ENCODE measurements around the gene ZNF787.
"Not testable (repeated sequence)": the region's sequence is repeated elsewhere in the genome, so short reads cannot be mapped to it uniquely, and the experiment has no call there.

Gene ZNF787

GRCh38 chr19:56101746-56102535 lies 19.2 kb downstream of the ZNF787 start:
- Histone ChIP-seq H3K27ac (no peak overlapping the region), H3K36me3 (ENCODE audit: insufficient read depth) (peaks cover 3% of the 10 kb centered on the region; the same call in 1 of the 2 replicates), H3K4me1 (ENCODE audit: low read depth, poor library complexity, severe bottlenecking) (no peaks in the 10 kb centered on the region), H3K9ac (no peak overlapping the region), H3K4me2 (no peak overlapping the region), H4K20me1 (ENCODE audit: insufficient read depth) (no peaks in the 10 kb centered on the region), H3K4me3 (IDR thresholded peaks at IDR 0.05; ENCODE audit: insufficient read depth, low read depth, low read length) (no peak overlapping the region), H3K79me2 (ENCODE audit: insufficient read depth, low read depth) (peaks cover 38% of the 10 kb centered on the region; the same call in 1 of the 2 replicates), H3K27me3 (ENCODE audit: insufficient read depth, low read depth) (no peaks in the 10 kb centered on the region), H2AFZ (ENCODE audit: low read depth) (no peak overlapping the region)
- no peak for TF ChIP-seq CTCF (conservative IDR thresholded peaks at IDR 0.05; ENCODE audit: low read depth, low read length)

- no peak overlapping the region for H3K27ac ChIP-seq
- peaks cover 3% of the 10 kb centered on the region; the same call in 1 of the 2 replicates for H3K36me3 ChIP-seq (ENCODE audit: insufficient read depth)
- no peaks in the 10 kb centered on the region for H3K4me1 ChIP-seq (ENCODE audit: low read depth, poor library complexity, severe bottlenecking)
- H4K20me1 ChIP-seq (ENCODE audit: insufficient read depth) = no peaks in the 10 kb centered on the region
- H2AFZ ChIP-seq (ENCODE audit: low read depth) = no peak overlapping the region
- H3K79me2 ChIP-seq (ENCODE audit: insufficient read depth, low read depth) = peaks cover 30% of the 10 kb centered on the region; the same call in 1 of the 2 replicates
- no peaks in the 10 kb centered on the region for H3K27me3 ChIP-seq (ENCODE audit: insufficient read depth, low read depth)
- no peak overlapping the region for H3K4me3 ChIP-seq (IDR thresholded peaks at IDR 0.05; ENCODE audit: insufficient read depth, low read depth, low read length)
- no peak overlapping the region for H3K4me2 ChIP-seq
- TF ChIP-seq CTCF (conservative IDR thresholded peaks at IDR 0.05; ENCODE audit: low read depth, low read length) = no peak
- H3K9ac ChIP-seq = no peak overlapping the region
Observed at GRCh38 chr19:56101095-56101494, 20.0 kb downstream of the ZNF787 start.

- Histone ChIP-seq H4K20me1 (ENCODE audit: insufficient read depth) (no peaks in the 10 kb centered on the region), H3K4me2 (no peak overlapping the region), H3K27me3 (ENCODE audit: insufficient read depth, low read depth) (no peaks in the 10 kb centered on the region), H2AFZ (ENCODE audit: low read depth) (no peak overlapping the region), H3K36me3 (ENCODE audit: insufficient read depth) (peaks cover 3% of the 10 kb centered on the region; the same call in 1 of the 2 replicates), H3K9ac (no peak overlapping the region), H3K4me1 (ENCODE audit: low read depth, poor library complexity, severe bottlenecking) (no peaks in the 10 kb centered on the region), H3K27ac (no peak overlapping the region), H3K79me2 (ENCODE audit: insufficient read depth, low read depth) (peaks cover 20% of the 10 kb centered on the region; the same call in 1 of the 2 replicates), H3K4me3 (IDR thresholded peaks at IDR 0.05; ENCODE audit: insufficient read depth, low read depth, low read length) (no peak overlapping the region)
- no peak for TF ChIP-seq CTCF (conservative IDR thresholded peaks at IDR 0.05; ENCODE audit: low read depth, low read length)
Observed at GRCh38 chr19:56099638-56100539, 21.2 kb downstream of the ZNF787 start.

GRCh38 chr19:56098731-56099568 lies 22.1 kb downstream of the ZNF787 start:
- Histone ChIP-seq H3K27ac (no peak overlapping the region), H4K20me1 (ENCODE audit: insufficient read depth) (no peaks in the 10 kb centered on the region), H3K4me2 (no peak overlapping the region), H2AFZ (ENCODE audit: low read depth) (no peak overlapping the region), H3K79me2 (ENCODE audit: insufficient read depth, low read depth) (peaks cover 14% of the 10 kb centered on the region; the same call in 1 of the 2 replicates), H3K36me3 (ENCODE audit: insufficient read depth) (peaks cover 3% of the 10 kb centered on the region; the same call in 1 of the 2 replicates), H3K4me3 (IDR thresholded peaks at IDR 0.05; ENCODE audit: insufficient read depth, low read depth, low read length) (no peak overlapping the region), H3K27me3 (ENCODE audit: insufficient read depth, low read depth) (no peaks in the 10 kb centered on the region), H3K4me1 (ENCODE audit: low read depth, poor library complexity, severe bottlenecking) (no peaks in the 10 kb centered on the region), H3K9ac (no peak overlapping the region)
- TF ChIP-seq CTCF (conservative IDR thresholded peaks at IDR 0.05; ENCODE audit: low read depth, low read length) = no peak

GRCh38 chr19:56098237-56098636 lies 22.9 kb downstream of the ZNF787 start:
- peaks cover 12% of the 10 kb centered on the region; the same call in 1 of the 2 replicates for H3K79me2 ChIP-seq (ENCODE audit: insufficient read depth, low read depth)
- H4K20me1 ChIP-seq (ENCODE audit: insufficient read depth) = not testable (repeated sequence)

More at GRCh38 chr19:56098237-56098636, 22.9 kb downstream of the ZNF787 start:
- not testable (repeated sequence) for H3K4me2 ChIP-seq; H3K36me3 ChIP-seq (ENCODE audit: insufficient read depth); H3K9ac ChIP-seq; H3K4me3 ChIP-seq (IDR thresholded peaks at IDR 0.05; ENCODE audit: insufficient read depth, low read depth, low read length); H3K4me1 ChIP-seq (ENCODE audit: low read depth, poor library complexity, severe bottlenecking); H2AFZ ChIP-seq (ENCODE audit: low read depth); H3K27ac ChIP-seq; H3K27me3 ChIP-seq (ENCODE audit: insufficient read depth, low read depth)
